ENCODE data around the gene FH. TPM values are rescaled to one million over a fixed set of nuclear protein-coding genes. Genes with fewer than 3 reads are reported as not detected.

The FH gene
- polyA plus RNA-seq, 1 donor (not counting 4 experiments of a cell fraction or from before 2014, with no cell fraction given): 101 TPM

DNA sequence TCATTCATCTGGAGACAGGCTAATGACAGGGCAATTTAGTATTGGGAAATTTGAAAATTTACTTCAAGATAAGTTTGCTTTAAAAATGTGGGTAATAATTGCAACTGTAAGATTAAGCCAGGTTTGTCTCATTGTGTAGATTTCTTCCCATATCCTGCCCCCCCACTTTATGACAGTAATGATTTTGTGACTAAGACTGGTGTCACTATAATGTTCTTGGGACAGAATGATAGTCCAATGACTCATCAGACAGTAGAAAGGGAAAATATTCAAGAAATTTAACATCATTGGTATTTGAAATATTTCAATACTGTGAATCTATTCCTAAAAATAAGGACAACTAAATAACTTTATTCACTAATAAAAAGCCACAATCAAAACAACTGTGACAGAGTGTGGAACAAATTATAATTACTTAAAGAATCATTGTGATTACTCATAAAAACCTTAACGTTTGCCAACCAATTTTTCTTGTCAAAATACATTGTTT lies 36.7 kb downstream of the FH start:
- H3K36me3 ChIP-seq (ENCODE audit: control insufficient read depth in 2 of 2, extremely low read depth in 1 of 2, insufficient read depth in 2 of 2, low read length in 2 of 2): no peaks in the 10 kb centered on the region
- H3K4me1 ChIP-seq (ENCODE audit: control insufficient read depth, extremely low read depth, insufficient read depth, low read length): peaks cover 13% of the 10 kb centered on the region
- dilution Hi-C loops (cut with MboI; ENCODE audit: extremely low pct_ligation_motif_present, low sequenced_read_pairs): no loop called here
- H3K4me3 ChIP-seq (ENCODE audit: control insufficient read depth in 2 of 3, extremely low read depth in 1 of 3, insufficient read depth in 2 of 3, low read depth in 1 of 3, low read length in 3 of 3): no peak overlapping the region
- no peaks in the 10 kb centered on the region for H3K9me1 ChIP-seq (ENCODE audit: control insufficient read depth, extremely low read depth, insufficient read depth, low read length)
- H4K20me1 ChIP-seq (ENCODE audit: control insufficient read depth, extremely low read depth, insufficient read depth, low read length): no peaks in the 10 kb centered on the region
- DNase-seq (ENCODE audit: low read depth, low spot score) (peak; percentile 55), FAIRE-seq (peak; percentile 5)
- H3K4me2 ChIP-seq (ENCODE audit: control insufficient read depth, extremely low read depth, insufficient read depth, low read depth, low read length): peak overlapping the region; percentile 38
- no peak for TF ChIP-seq EZH2 (IDR thresholded peaks at IDR 0.05; ENCODE audit: low read length)
- TF ChIP-seq, protein P1, sequence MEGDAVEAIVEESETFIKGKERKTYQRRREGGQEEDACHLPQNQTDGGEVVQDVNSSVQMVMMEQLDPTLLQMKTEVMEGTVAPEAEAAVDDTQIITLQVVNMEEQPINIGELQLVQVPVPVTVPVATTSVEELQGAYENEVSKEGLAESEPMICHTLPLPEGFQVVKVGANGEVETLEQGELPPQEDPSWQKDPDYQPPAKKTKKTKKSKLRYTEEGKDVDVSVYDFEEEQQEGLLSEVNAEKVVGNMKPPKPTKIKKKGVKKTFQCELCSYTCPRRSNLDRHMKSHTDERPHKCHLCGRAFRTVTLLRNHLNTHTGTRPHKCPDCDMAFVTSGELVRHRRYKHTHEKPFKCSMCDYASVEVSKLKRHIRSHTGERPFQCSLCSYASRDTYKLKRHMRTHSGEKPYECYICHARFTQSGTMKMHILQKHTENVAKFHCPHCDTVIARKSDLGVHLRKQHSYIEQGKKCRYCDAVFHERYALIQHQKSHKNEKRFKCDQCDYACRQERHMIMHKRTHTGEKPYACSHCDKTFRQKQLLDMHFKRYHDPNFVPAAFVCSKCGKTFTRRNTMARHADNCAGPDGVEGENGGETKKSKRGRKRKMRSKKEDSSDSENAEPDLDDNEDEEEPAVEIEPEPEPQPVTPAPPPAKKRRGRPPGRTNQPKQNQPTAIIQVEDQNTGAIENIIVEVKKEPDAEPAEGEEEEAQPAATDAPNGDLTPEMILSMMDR (optimal IDR thresholded peaks at IDR 0.05 in 1 of 3, IDR thresholded peaks at IDR 0.05 in 1 of 3, conservative IDR thresholded peaks at IDR 0.05 in 1 of 3; ENCODE audit: extremely low read depth in 1 of 3, insufficient read depth in 2 of 3, low read length in 3 of 3): no peak
- H3K27ac ChIP-seq (ENCODE audit: control insufficient read depth, insufficient read depth, low read length): no peak overlapping the region
- H2AFZ ChIP-seq (ENCODE audit: control insufficient read depth, low read length): no peak overlapping the region
- no peak overlapping the region for H3K9ac ChIP-seq (ENCODE audit: control insufficient read depth, extremely low read depth, insufficient read depth, low read length)
- no peaks in the 10 kb centered on the region for H3K27me3 ChIP-seq (ENCODE audit: control insufficient read depth, extremely low read depth, insufficient read depth, low read length)
- H3K79me2 ChIP-seq (ENCODE audit: control insufficient read depth, insufficient read depth, low read length): no peaks in the 10 kb centered on the region
- H3K9me3 ChIP-seq (ENCODE audit: control insufficient read depth, low read depth, low read length): no peaks in the 10 kb centered on the region

DNA sequence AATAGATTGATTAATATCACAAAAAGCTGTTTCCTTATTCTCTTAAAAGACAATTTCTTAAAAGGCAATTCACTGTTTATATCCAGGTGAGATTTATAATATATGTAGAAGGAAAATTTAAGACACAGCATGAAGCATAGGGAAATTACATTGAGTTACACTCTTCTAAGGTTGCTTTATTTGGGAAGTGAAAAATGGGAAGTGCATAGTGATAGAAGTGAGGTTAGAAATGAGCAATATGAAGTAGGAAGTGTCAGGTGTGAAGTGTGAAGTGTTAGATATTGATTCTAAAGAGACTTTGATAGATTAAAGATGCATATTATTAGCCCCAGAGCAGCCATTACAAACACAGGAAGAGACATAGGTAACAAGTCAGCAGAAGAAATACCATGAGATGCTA lies 40.3 kb downstream of the FH start:
- H3K27me3 ChIP-seq (ENCODE audit: control insufficient read depth, extremely low read depth, insufficient read depth, low read length): no peaks in the 10 kb centered on the region
- no peaks in the 10 kb centered on the region for H3K9me3 ChIP-seq (ENCODE audit: control insufficient read depth, low read depth, low read length)
- DNase-seq (ENCODE audit: low read depth, low spot score): no peak
- TF ChIP-seq, protein P1 (optimal IDR thresholded peaks at IDR 0.05 in 1 of 3, IDR thresholded peaks at IDR 0.05 in 1 of 3, conservative IDR thresholded peaks at IDR 0.05 in 1 of 3; ENCODE audit: extremely low read depth in 1 of 3, insufficient read depth in 2 of 3, low read length in 3 of 3): no peak
- TF ChIP-seq EZH2 (IDR thresholded peaks at IDR 0.05; ENCODE audit: low read length): no peak
- peaks cover 20% of the 10 kb centered on the region for H3K4me1 ChIP-seq (ENCODE audit: control insufficient read depth, extremely low read depth, insufficient read depth, low read length)
- no peaks in the 10 kb centered on the region for H4K20me1 ChIP-seq (ENCODE audit: control insufficient read depth, extremely low read depth, insufficient read depth, low read length)
- no peak overlapping the region for H2AFZ ChIP-seq (ENCODE audit: control insufficient read depth, low read length)
- no peak overlapping the region for H3K4me2 ChIP-seq (ENCODE audit: control insufficient read depth, extremely low read depth, insufficient read depth, low read depth, low read length)
- H3K36me3 ChIP-seq (ENCODE audit: control insufficient read depth in 2 of 2, extremely low read depth in 1 of 2, insufficient read depth in 2 of 2, low read length in 2 of 2): no peaks in the 10 kb centered on the region
- no peak overlapping the region for H3K4me3 ChIP-seq (ENCODE audit: control insufficient read depth in 2 of 3, extremely low read depth in 1 of 3, insufficient read depth in 2 of 3, low read depth in 1 of 3, low read length in 3 of 3)
- dilution Hi-C loops (cut with MboI; ENCODE audit: extremely low pct_ligation_motif_present, low sequenced_read_pairs): no loop called here
- no peak overlapping the region for H3K27ac ChIP-seq (ENCODE audit: control insufficient read depth, insufficient read depth, low read length)
- H3K79me2 ChIP-seq (ENCODE audit: control insufficient read depth, insufficient read depth, low read length): no peaks in the 10 kb centered on the region
- H3K9ac ChIP-seq (ENCODE audit: control insufficient read depth, extremely low read depth, insufficient read depth, low read length): no peak overlapping the region
- H3K9me1 ChIP-seq (ENCODE audit: control insufficient read depth, extremely low read depth, insufficient read depth, low read length): no peaks in the 10 kb centered on the region
- FAIRE-seq: no peak

All from keratinocyte (primary cell).